Measurements from ENCODE around the gene EXOSC2.

EXOSC2 gene

DNA sequence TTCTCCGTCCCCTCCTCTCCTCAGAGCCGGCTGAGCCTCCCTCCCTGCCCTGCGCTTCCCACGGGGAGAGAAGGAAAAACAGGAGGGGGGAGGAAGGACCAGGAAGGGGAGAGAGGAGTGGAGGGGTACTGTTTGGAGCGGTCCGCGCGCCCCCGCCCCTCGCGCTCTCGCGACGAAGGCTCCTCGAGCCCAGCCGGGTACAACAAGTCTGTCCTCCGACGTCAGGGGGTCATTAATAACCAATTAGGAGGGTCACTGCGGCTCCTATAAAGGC lies 29.7 kb upstream of the EXOSC2 start:
- TF ChIP-seq, protein P1, sequence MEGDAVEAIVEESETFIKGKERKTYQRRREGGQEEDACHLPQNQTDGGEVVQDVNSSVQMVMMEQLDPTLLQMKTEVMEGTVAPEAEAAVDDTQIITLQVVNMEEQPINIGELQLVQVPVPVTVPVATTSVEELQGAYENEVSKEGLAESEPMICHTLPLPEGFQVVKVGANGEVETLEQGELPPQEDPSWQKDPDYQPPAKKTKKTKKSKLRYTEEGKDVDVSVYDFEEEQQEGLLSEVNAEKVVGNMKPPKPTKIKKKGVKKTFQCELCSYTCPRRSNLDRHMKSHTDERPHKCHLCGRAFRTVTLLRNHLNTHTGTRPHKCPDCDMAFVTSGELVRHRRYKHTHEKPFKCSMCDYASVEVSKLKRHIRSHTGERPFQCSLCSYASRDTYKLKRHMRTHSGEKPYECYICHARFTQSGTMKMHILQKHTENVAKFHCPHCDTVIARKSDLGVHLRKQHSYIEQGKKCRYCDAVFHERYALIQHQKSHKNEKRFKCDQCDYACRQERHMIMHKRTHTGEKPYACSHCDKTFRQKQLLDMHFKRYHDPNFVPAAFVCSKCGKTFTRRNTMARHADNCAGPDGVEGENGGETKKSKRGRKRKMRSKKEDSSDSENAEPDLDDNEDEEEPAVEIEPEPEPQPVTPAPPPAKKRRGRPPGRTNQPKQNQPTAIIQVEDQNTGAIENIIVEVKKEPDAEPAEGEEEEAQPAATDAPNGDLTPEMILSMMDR (IDR thresholded peaks at IDR 0.05; ENCODE audit: borderline replicate concordance, insufficient read depth, low read depth, low read length), result no peak

DNA sequence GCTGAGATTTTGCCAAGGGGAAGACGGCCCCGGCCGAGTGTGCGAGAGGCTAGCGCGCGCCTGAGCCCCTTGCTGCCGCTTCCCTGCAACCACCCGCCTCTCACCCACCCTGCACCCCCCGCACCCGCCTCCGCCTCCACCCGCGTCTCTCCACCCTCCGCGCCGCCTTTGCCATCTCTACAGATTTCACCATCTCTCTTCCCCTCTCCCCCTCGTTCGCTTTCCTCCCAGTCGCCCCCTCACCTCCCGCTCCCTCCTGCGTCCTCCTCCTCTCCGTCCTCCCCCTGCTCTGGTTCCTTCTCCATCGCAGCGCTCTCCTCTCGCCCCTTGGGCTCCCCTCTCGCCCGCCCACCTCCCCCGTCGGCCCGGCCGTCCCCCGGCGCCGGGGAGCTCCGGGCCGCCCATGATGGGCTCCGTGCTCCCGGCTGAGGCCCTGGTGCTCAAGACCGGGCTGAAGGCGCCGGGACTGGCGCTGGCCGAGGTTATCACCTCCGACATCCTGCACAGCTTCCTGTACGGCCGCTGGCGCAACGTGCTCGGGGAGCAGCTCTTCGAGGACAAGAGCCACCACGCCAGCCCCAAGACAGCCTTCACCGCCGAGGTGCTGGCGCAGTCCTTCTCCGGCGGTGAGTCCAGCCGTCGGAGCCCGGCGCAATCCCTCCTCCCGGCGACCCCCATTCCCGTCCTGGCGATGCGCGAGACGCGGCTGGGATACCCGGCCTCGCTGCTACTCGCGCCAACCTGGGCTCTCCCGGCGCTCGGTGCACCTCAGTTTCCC lies 29.1 kb upstream of the EXOSC2 start, which contains the start of gene PRDM12:
PRDM12 (plus strand) TSS at position 344 of the 778 bp plus-strand sequence; CDS start at position 404, 60 bp downstream.
- no peak within 1 kb of the TSS for H3K4me3 ChIP-seq (ENCODE audit: low read depth, low read length)
- TF ChIP-seq, protein P1 (IDR thresholded peaks at IDR 0.05; ENCODE audit: borderline replicate concordance, insufficient read depth, low read depth, low read length), result no peak

More for the DNA sequence above, 29.7 kb upstream of the EXOSC2 start:
- H3K4me3 ChIP-seq (ENCODE audit: low read depth, low read length), result no peak overlapping the region

DNA sequence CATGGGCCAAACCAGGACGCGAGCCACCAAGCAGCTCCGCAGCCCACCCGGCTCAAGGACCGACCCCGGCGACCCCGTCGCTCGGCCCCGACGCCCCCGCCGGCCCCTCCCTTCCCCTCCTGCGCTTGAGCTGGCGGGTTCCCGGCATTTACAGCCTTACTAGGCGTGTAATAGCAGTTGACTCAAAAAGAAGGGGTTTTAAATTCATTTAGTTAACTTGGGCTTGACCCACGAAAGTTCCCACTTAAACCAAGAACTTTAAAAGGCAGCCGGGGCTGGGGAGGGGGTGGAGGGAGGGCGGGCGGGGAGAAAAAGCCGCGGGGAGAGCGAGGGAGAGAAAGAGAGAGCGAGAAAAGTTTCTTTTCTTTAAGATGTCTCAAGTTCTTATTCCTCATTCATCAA lies 28.6 kb upstream of the EXOSC2 start:
- no peak overlapping the region for H3K4me3 ChIP-seq (ENCODE audit: low read depth, low read length)

DNA sequence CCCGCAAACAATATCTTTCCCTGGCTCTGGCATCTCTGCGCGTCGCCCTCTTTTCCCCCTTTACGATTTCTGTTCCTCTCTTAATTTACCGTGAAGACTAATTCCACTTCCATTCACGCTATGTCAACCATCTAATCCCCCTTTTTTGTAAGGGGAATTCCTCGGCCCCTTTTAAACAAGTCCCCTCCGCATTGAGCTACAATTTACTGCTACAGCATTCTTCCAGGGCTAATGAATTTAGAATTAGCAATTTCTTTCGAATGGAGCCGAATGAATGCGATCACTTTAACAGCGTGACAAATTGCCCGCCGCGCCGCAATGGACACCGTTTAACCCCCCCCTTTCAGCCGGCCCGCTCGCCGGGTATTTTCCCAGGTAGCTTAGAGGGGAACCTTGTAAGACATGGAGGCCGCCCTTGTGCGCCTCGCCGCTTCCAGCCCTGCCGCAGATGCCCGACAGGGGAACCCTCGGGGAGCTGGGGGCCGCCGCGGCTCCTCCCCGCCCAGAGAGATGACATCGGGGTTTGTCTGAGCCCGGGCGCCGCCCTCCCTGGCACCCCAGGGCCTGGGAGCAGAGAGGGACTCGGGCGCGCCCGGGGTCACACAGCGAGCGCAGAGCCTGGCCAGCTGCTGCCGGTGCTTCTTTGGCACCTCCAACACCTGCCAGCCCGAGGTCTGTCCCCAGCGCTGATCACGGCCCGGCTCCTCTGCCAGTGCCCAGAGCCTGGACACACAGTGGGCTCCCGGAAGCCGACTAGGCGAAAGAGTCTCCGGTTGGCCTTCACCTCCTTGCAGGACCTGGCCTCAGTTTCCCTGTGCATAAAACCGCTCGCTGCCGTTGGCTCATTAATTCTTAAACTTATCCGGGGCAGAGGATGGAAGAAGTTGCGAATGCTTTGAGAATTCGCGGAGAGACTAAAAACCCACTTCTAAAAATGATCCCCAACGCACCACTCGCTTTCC lies 27.9 kb upstream of the EXOSC2 start:
- no peak overlapping the region for H3K4me3 ChIP-seq (ENCODE audit: low read depth, low read length)
- TF ChIP-seq, protein P1 (IDR thresholded peaks at IDR 0.05; ENCODE audit: borderline replicate concordance, insufficient read depth, low read depth, low read length), result no peak

More for the DNA sequence above, 28.6 kb upstream of the EXOSC2 start:
- TF ChIP-seq, protein P1 (IDR thresholded peaks at IDR 0.05; ENCODE audit: borderline replicate concordance, insufficient read depth, low read depth, low read length), result no peak

DNA sequence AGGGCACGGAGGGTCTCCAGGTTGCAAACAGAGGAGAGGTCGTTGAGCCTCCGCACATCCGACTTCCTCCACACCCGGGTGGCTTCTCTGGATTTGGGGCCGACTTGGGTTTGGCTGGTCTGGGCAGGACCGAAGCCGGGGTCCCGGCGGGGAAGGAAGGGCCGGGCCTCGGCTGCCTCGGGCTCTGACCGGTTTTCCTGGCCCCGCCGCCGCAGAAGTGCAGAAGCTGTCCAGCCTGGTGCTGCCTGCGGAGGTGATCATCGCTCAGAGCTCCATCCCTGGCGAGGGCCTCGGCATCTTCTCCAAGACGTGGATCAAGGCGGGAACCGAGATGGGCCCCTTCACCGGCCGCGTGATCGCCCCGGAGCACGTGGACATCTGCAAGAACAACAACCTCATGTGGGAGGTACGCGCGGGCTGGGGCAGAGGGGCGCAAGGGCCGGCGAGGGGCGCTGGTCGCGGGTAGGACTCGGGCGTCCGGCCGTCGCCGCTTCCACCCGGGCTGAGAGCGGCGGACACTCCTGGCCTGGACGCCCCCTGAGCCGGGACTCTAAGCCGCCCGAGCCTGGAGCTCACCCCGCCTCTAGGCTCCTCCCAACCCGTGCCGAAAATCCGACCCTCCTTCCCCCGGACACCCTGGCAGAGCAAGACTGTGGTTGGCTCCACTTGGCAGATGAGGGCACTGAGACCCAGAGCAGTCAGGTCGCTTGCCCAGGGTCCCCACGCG lies 27.0 kb upstream of the EXOSC2 start:
- H3K4me3 ChIP-seq (ENCODE audit: low read depth, low read length), result no peak overlapping the region
- TF ChIP-seq, protein P1 (IDR thresholded peaks at IDR 0.05; ENCODE audit: borderline replicate concordance, insufficient read depth, low read depth, low read length), result no peak

DNA sequence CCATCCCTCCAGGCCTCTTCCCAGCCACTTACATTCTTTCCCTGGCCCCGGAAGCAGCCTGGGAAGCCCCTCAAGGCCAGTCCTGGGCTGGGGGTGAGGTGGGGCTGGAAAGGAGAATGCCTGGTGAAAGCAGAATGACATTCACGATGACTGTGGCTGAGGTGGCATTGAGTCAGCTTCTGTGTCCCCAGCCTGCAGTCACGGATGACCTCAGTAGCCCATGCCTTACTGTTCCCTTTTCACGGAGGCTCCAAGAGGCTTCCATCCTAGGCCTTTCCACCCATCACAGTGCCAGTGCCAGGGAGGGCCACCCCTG lies 26.5 kb upstream of the EXOSC2 start:
- H3K4me3 ChIP-seq (ENCODE audit: low read depth, low read length), result no peak overlapping the region
- TF ChIP-seq, protein P1 (IDR thresholded peaks at IDR 0.05; ENCODE audit: borderline replicate concordance, insufficient read depth, low read depth, low read length), result no peak
